ENCODE results near the gene SELENOW. TPM values are rescaled to one million over a fixed set of nuclear protein-coding genes. Genes with fewer than 3 reads are reported as not detected.

The SELENOW gene
- total RNA-seq, 2 experiments from 2014 or later: 94.2 to 133 TPM

DNA sequence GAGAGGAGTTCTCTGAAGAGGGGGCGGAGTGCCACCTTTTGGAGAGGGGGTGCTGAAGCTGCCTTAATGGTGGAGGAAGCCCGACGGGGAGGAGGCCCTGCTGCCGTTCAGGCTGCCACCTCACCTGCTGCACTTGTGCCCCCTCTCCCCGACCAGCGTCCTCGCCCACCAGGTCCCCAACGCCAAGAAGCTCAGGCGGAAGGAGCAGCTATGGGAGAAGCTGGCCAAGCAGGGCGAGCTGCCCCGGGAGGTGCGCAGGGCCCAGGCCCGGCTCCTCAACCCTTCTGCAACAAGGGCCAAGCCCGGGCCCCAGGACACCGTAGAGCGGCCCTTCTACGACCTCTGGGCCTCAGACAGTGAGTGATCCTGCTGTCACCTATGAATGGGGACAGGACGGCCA is 27.8 kb upstream of the SELENOW start:
- Mint-ChIP-seq H3K9me3 (ENCODE audit: low read depth) (no peaks in the 10 kb centered on the region), H3K4me1 (peaks cover 37% of the 10 kb centered on the region), H3K27me3 (no peaks in the 10 kb centered on the region), H3K4me3 (no peak overlapping the region), H3K27ac (no peak overlapping the region), H3K36me3 (peaks cover 41% of the 10 kb centered on the region)
- CTCF ChIA-PET: interaction anchor here (1.3 kb wide), 1 partner anchor 39 kb away, joined by 3 read pairs; no protein-coding TSS in a partner anchor
- DNase-seq (no peak), ATAC-seq (no peak)

DNA sequence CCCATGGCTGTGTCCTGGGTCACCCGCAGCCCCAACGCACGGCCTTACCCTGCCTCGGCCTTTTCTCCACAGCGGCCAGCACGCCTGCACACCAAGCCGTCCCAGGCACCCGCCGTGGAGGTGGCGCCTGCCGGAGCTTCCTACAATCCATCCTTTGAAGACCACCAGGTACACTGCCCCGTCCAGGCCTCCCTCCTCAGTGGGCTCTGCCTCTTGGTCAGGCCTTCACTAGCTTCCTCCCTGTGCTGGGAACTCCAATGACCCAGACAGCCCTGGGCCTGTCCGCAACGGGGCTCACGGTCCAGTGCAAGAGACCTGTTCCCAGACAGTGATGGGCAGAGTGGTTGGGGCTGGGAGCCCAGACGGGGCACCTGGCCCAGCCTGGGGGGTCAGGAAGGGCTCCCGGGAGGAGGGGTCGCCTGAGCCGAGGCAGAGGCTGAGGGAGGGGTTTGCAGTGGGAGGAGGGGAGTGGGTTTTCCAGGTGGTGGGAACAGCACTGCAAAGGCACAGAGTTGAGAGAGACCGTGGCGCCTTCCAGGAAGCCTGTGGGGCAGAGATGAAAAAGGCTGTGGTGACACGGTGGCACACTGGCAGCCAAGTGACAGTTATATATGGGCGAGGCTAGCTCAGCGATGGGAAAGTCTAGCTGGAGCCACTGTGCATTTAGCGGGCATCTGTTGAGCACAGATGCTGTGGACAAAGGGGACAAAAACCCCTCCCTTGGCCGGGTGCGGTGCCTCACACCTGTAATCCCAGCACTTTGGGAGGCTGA is 25.9 kb upstream of the SELENOW start:
- peaks cover 44% of the 10 kb centered on the region for H3K36me3 Mint-ChIP-seq
- peak overlapping the region; percentile 24 for H3K27ac Mint-ChIP-seq
- H3K4me3 Mint-ChIP-seq: no peak overlapping the region
- no peaks in the 10 kb centered on the region for H3K27me3 Mint-ChIP-seq
- DNase-seq: no peak
- CTCF ChIA-PET: interaction anchor here (1.1 to 1.7 kb wide), 3 partner anchors 13 to 40 kb away, joined by 3 to 5 read pairs (median 3); no protein-coding TSS in a partner anchor
- H3K4me1 Mint-ChIP-seq: peaks cover 32% of the 10 kb centered on the region
- ATAC-seq: no peak
- H3K9me3 Mint-ChIP-seq (ENCODE audit: low read depth): no peaks in the 10 kb centered on the region

DNA sequence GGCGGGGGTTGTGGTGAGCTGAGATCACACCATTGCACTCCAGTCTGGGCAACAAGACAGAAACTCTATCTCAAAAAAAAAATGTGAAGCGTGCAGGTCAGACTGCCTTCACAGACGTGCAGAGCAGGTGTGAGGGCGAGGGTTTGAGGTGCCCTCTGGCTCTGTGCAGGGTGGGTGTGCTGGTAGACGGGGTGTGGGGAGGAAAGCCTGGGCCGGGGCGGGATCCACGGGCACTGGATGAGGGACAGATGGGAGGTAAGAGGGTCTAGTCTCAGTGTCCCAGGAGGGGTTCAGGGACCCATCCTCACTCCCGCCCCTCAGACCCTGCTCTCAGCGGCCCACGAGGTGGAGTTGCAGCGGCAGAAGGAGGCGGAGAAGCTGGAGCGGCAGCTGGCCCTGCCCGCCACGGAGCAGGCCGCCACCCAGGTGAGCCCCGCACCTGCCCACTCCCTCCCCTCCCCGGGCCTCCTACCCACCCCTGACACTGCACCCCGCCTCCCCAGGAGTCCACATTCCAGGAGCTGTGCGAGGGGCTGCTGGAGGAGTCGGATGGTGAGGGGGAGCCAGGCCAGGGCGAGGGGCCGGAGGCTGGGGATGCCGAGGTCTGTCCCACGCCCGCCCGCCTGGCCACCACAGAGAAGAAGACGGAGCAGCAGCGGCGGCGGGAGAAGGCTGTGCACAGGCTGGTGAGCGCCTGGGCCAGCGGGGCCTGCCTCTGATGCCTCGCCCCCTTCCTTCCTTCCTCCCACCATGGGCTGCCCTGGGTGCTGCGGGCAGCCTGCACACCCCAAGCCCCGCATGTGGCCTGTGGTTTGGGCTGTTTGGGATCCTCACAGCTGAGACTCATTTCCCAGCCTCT is 24.1 kb upstream of the SELENOW start:
- H3K4me3 Mint-ChIP-seq: no peak overlapping the region
- no peaks in the 10 kb centered on the region for H3K27me3 Mint-ChIP-seq
- CTCF ChIA-PET: interaction anchor here (1.1 kb wide), 1 partner anchor 42 kb away, joined by 4 read pairs; the partner anchor contains the start of gene EHD2
- no peak overlapping the region for H3K27ac Mint-ChIP-seq
- peaks cover 17% of the 10 kb centered on the region for H3K4me1 Mint-ChIP-seq
- DNase-seq (no peak), ATAC-seq (no peak)
- peaks cover 49% of the 10 kb centered on the region for H3K36me3 Mint-ChIP-seq
- no peaks in the 10 kb centered on the region for H3K9me3 Mint-ChIP-seq (ENCODE audit: low read depth)

DNA sequence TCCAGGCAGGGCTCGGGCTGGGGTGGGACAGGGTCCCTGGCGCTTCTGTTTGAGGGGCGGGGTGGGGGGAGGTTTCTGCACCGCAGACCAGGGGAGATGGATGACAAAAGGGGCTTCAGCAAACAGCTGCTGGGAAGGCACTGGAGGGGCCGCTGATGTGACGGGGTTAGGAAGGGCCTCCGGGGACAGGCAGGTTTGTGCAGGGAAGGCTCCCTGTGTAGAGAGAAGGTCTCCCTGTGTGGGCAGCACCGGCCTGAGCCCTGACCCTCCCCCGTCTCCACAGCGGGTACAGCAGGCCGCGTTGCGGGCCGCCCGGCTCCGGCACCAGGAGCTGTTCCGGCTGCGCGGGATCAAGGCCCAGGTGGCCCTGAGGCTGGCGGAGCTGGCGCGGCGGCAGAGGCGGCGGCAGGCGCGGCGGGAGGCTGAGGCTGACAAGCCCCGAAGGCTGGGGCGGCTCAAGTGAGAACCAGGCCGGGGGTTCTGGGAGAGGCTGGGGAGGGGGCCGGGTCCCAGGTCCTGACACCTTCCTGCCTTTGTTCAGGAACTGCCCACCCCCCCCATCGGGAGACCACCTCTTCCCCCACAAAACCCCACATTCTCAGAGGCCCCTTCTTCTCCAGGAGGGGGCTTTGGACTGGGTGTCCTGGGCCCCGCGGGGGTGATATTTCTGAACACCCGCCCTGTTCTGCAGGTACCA is 23.3 kb upstream of the SELENOW start:
- H3K4me3 Mint-ChIP-seq: no peak overlapping the region
- ATAC-seq: no peak
- no peaks in the 10 kb centered on the region for H3K27me3 Mint-ChIP-seq
- no peak overlapping the region for H3K27ac Mint-ChIP-seq
- H3K36me3 Mint-ChIP-seq: peaks cover 48% of the 10 kb centered on the region
- no peak for DNase-seq
- CTCF ChIA-PET: interaction anchor here (2.1 kb wide), 1 partner anchor 47 kb away, joined by 6 read pairs; no protein-coding TSS in a partner anchor
- H3K4me1 Mint-ChIP-seq: peaks cover 13% of the 10 kb centered on the region
- H3K9me3 Mint-ChIP-seq (ENCODE audit: low read depth): no peaks in the 10 kb centered on the region

DNA sequence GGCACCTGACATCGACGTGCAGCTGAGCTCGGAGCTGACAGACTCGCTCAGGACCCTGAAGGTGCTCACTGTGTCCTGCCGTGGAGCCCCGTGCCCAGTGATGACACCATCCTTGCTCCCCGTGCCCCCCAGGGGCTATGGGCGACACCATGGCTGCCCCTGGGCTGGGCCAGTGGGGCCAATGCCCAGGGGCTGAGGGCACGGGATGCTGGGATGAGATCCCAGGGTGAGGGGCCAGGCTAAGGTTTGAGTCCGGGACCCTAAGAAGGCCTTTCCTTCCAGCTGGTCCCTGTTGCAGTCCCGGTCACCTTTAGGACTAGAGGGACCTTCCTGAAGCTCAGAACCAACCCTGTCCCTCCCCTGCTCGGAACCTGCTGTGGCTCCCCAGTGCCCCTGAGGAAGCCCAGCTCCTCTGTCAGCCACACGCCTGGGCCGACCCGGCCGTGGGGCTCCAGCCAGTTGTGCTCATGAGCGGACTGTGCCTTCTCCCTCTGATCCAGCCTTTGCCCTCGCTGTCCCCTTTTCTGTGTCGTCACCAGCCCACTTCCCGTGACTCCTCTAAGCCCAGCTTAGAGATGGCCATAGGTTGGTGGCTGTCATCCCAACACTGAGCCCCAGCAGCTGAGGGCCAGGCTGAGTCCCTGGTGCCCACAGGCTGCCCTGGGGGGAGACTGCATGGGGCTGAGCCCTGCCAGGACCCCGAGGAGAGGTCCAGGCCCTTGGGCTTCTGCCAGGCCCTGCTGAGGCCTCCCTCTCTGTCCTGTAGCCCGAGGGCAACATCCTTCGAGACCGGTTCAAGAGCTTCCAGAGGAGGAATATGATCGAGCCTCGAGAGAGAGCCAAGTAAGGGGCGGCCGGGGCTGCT is 22.5 kb upstream of the SELENOW start:
- Mint-ChIP-seq H3K27me3 (no peaks in the 10 kb centered on the region), H3K9me3 (ENCODE audit: low read depth) (no peaks in the 10 kb centered on the region), H3K4me3 (no peak overlapping the region), H3K4me1 (peaks cover 11% of the 10 kb centered on the region), H3K36me3 (peaks cover 46% of the 10 kb centered on the region), H3K27ac (no peak overlapping the region)
- CTCF ChIA-PET: interaction anchor here (1.0 to 2.1 kb wide), 3 partner anchors 11 to 48 kb away, joined by 3 to 6 read pairs (median 4); no protein-coding TSS in a partner anchor
- DNase-seq: no peak
- no peak for ATAC-seq

DNA sequence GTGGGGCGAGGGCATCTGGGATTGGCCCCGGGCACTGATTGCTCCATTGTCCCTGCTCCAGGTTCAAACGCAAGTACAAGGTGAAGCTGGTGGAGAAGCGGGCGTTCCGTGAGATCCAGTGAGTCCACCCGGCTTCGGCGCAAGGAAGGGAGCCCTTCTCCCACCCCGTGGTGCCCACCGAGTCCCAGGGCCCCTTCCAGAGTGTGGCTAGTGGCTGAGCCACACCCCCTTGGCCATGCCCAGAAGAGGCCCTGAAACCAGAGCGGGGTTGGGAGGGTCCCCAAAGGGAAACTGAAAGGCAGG is 21.9 kb upstream of the SELENOW start:
- DNase-seq: no peak
- Mint-ChIP-seq H3K4me1 (peaks cover 11% of the 10 kb centered on the region), H3K4me3 (no peak overlapping the region), H3K27ac (no peak overlapping the region), H3K9me3 (ENCODE audit: low read depth) (no peaks in the 10 kb centered on the region), H3K36me3 (peaks cover 44% of the 10 kb centered on the region), H3K27me3 (no peaks in the 10 kb centered on the region)
- ATAC-seq: no peak
- CTCF ChIA-PET: interaction anchor here (1.0 to 2.1 kb wide), 3 partner anchors 11 to 49 kb away, joined by 3 to 6 read pairs (median 4); no protein-coding TSS in a partner anchor

DNA sequence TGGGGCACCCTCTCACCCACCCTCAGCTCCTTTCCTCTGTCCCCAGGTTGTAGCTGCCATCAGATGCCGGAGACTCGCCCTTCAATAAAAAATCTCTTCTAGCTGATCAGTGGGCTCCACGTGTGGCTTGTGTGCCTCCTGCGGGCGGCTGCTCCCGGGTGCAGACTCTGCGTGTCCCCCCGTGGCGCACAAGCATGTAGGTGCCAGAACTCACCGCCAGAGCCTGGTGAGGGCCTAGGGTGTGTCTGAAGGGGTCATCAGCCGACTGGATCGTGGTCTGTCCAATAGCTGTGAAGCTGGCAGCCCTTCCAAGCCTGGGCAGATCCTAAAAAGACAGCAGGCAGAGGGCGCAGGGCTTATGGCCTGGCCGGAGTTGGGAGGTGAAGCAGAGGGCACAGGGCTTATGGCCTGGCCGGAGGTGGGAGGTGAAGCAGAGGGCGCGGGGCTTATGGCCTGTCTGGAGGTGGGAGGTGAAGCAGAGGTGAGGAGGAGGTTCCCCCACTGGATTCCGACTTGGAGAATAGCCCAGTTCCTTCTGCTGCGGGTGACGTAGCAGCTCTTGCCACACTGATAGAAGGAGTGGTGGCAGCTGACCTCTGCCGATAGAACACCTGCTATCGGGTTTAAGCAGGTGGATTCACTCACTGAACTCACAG is 21.4 kb upstream of the SELENOW start:
- DNase-seq (no peak), ATAC-seq (no peak)
- H3K36me3 Mint-ChIP-seq: peaks cover 43% of the 10 kb centered on the region
- CTCF ChIA-PET: interaction anchor here (0.6 to 2.1 kb wide), 4 partner anchors 10 to 49 kb away, joined by 3 to 6 read pairs (median 4); no protein-coding TSS in a partner anchor
- H3K27me3 Mint-ChIP-seq: no peaks in the 10 kb centered on the region
- H3K27ac Mint-ChIP-seq: no peak overlapping the region
- no peak overlapping the region for H3K4me3 Mint-ChIP-seq
- no peaks in the 10 kb centered on the region for H3K9me3 Mint-ChIP-seq (ENCODE audit: low read depth)
- peaks cover 11% of the 10 kb centered on the region for H3K4me1 Mint-ChIP-seq

DNA sequence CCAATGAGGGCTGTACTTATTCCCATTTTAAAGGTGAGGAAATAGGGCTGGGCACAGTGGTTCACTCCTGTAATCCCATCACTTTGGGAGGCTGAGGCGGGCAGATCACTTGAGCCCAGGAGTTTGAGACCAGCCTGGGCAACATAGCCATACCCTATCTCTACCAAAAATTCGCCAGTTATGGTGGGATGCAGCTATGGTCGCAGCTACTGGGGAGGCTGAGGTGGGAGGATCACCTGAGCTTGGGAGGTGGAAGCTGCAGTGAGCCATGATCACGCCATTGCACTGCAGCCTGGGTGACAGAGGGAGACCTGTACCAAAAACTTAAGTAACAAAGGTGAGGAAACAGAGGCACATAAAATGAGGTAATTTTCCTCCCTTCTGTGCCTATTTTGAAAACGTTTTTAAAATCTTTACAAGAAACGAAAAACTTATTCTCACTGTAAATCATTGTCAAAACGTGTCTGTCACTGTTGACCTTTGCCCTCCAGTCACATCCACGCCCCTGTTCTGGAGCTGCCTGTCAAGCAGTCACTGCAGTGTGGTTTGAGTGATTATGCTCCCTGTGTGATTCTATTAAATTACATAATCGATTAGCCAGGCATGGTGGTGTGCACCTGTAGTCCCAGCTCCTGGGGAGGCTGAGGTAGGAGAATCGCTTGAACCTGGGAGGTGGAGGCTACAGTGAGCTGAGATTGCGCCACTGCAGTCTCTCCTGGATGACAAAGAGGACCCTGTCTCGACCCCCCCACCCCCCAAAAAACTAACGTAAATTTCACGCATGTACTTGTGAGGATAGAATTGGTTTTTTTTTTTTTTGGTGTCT is 20.7 kb upstream of the SELENOW start:
- H3K27ac Mint-ChIP-seq: no peak overlapping the region
- H3K27me3 Mint-ChIP-seq: no peaks in the 10 kb centered on the region
- H3K4me3 Mint-ChIP-seq: no peak overlapping the region
- CTCF ChIA-PET: interaction anchor here (2.1 to 2.8 kb wide), 2 partner anchors 33 to 50 kb away, joined by 6 to 9 read pairs; no protein-coding TSS in a partner anchor
- ATAC-seq: no peak
- no peaks in the 10 kb centered on the region for H3K9me3 Mint-ChIP-seq (ENCODE audit: low read depth)
- DNase-seq: no peak
- H3K36me3 Mint-ChIP-seq: peaks cover 39% of the 10 kb centered on the region
- peaks cover 5% of the 10 kb centered on the region for H3K4me1 Mint-ChIP-seq

DNA sequence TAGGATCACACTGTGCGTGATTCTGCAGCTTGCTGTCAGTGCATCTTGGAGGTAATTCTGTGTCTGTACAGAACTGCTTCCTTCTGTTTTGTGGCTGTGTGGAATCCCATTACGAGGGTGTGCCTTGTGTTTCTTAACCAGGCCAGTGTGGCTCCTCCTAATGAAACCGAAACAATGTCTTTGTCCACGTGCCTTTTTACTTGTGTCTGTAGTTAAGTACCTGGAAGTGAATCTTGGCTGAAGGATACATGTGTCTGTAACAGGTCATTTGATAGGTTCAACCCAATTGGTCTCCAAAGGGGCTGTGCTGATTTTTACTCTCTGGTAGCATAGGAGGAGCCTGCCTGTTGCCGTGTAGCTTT is 20.1 kb upstream of the SELENOW start:
- DNase-seq (no peak), ATAC-seq (no peak)
- Mint-ChIP-seq H3K27ac (no peak overlapping the region), H3K4me1 (peaks cover 3% of the 10 kb centered on the region), H3K9me3 (ENCODE audit: low read depth) (no peaks in the 10 kb centered on the region), H3K36me3 (peaks cover 33% of the 10 kb centered on the region), H3K4me3 (no peak overlapping the region), H3K27me3 (no peaks in the 10 kb centered on the region)
- CTCF ChIA-PET: interaction anchor here (2.8 kb wide), 1 partner anchor 32 kb away, joined by 9 read pairs; no protein-coding TSS in a partner anchor

DNA sequence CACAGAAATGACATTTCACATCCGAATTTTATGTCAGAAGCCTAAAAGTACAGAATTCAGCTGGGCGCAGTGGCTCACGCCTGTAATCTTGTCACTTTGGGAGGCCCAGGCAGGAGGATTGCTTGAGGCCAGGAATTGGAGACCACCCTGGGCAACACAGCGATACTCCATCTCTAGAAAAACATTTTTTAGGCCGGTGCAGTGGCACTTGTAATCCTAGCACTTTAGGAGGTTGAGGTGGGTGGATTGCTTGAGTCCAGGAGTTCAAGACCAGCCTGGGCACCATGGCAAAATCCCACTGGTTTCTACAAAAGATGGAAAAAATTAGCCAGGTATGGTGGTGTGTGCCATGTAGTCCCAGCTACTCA is 17.9 kb upstream of the SELENOW start:
- Mint-ChIP-seq H3K4me1 (peaks cover 6% of the 10 kb centered on the region), H3K9me3 (ENCODE audit: low read depth) (no peaks in the 10 kb centered on the region), H3K27ac (no peak overlapping the region), H3K4me3 (no peak overlapping the region), H3K27me3 (no peaks in the 10 kb centered on the region), H3K36me3 (peaks cover 26% of the 10 kb centered on the region)
- CTCF ChIA-PET: no interaction called here
- no peak for ATAC-seq
- no peak for DNase-seq

DNA sequence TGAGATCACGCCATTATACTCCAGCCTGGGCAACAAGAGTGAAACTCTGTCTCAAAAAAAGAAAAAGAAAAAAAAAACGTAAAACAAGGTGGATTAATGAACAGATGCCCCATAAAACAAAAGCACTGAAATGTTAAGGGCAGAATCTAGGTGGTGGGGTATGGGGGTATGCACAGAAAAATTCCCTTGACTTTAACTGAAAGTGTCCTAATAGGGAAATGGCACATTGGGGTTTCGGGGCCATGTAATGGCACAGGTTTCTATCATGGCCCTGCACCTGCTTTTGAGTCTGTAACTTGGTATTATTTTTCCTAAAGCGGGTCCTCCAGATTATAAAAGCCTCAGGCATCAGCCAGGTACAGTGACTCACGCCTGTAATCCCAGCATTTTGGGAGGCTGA is 16.9 kb upstream of the SELENOW start:
- Mint-ChIP-seq H3K36me3 (peaks cover 24% of the 10 kb centered on the region), H3K9me3 (ENCODE audit: low read depth) (no peaks in the 10 kb centered on the region), H3K27ac (no peak overlapping the region), H3K4me1 (peaks cover 6% of the 10 kb centered on the region), H3K4me3 (no peak overlapping the region), H3K27me3 (no peaks in the 10 kb centered on the region)
- CTCF ChIA-PET: no interaction called here
- DNase-seq (no peak), ATAC-seq (no peak)
